GM12878 (cell line): ENCODE data around the gene FOXD1.

Experiments
- CTCF ChIP-seq, 3 experiments: IDR thresholded peaks in 2 of 3; conservative IDR thresholded peaks in 1 of 3; 2 replicates each; pipeline ENCODE4 v1.5.1; 2011; ENCODE audit warnings: low read depth in 3 of 3, low read length in 3 of 3, mild to moderate bottlenecking in 3 of 3, control low read depth in 2 of 3, moderate library complexity in 2 of 3, inconsistent platforms in 1 of 3, mixed read lengths in 1 of 3; ENCODE audit not compliant: control insufficient read depth in 2 of 3, insufficient read depth in 1 of 3; ENCODE audit errors: extremely low read depth in 1 of 3
- EGR1 ChIP-seq, 2 experiments: IDR thresholded peaks; 1 replicate in 1 of 2; 2 replicates in 1 of 2; pipeline ENCODE4 v1.6.1; 2011 to 2012; ENCODE audit warnings: low read depth in 2 of 2, low read length in 2 of 2, borderline replicate concordance in 1 of 2, mild to moderate bottlenecking in 1 of 2, moderate library complexity in 1 of 2
- EP300 ChIP-seq, 2 experiments: fragments of 150-350 bp in 1 of 2; IDR thresholded peaks; 2 replicates each; pipeline ENCODE4 v1.6.1; 2011 to 2012; ENCODE audit warnings: low read depth in 2 of 2, low read length in 2 of 2, borderline replicate concordance in 1 of 2, improper control_type of control experiment in 1 of 2, inconsistent platforms in 1 of 2; ENCODE audit not compliant: control insufficient read depth in 1 of 2
- FOXK2 ChIP-seq: fragments of 450-650 bp; IDR thresholded peaks from 2 replicates; pipeline ENCODE4 v1.6.1; 2017; ENCODE audit warnings: mild to moderate bottlenecking, moderate library complexity
- IKZF2 ChIP-seq, 2 experiments: fragments of 450-650 bp; IDR thresholded peaks; 2 replicates each; pipeline ENCODE4 v1.6.1; 2017; ENCODE audit warnings: mild to moderate bottlenecking in 2 of 2, moderate library complexity in 2 of 2
- JUND ChIP-seq: IDR thresholded peaks from 2 replicates; pipeline ENCODE4 v1.6.1; 2012; ENCODE audit warnings: low read depth, mild to moderate bottlenecking, low read length, improper control_type of control experiment, moderate library complexity
- MYC ChIP-seq: IDR thresholded peaks from 2 replicates; pipeline ENCODE4 v1.6.1; 2011; ENCODE audit warnings: mild to moderate bottlenecking, low read length, moderate library complexity, inconsistent platforms; ENCODE audit not compliant: insufficient read depth, insufficient replicate concordance, insufficient read length, severe bottlenecking
- PBX3 ChIP-seq: IDR thresholded peaks from 2 replicates; pipeline ENCODE4 v1.6.1; 2011; ENCODE audit warnings: mild to moderate bottlenecking, low read depth, low read length, moderate library complexity; ENCODE audit not compliant: insufficient replicate concordance
- POLR2A ChIP-seq: IDR thresholded peaks from 2 replicates; pipeline ENCODE4 v1.6.1; 2011; ENCODE audit warnings: low read depth, mild to moderate bottlenecking, low read length
- PRDM15 ChIP-seq: fragments of 450-650 bp; formaldehyde crosslinking; IDR thresholded peaks from 2 replicates; pipeline ENCODE4 v1.4.0; 2020; ENCODE audit warnings: mild to moderate bottlenecking, moderate library complexity
- RFX5 ChIP-seq: IDR thresholded peaks from 2 replicates; pipeline ENCODE4 v1.6.1; 2011; ENCODE audit warnings: low read depth, low read length, improper control_type of control experiment
- TAF1 ChIP-seq: IDR thresholded peaks from 2 replicates; pipeline ENCODE4 v1.6.1; 2011; ENCODE audit warnings: mild to moderate bottlenecking, low read depth, low read length, borderline replicate concordance
- TCF12 ChIP-seq: IDR thresholded peaks from 2 replicates; pipeline ENCODE4 v1.6.1; 2011; ENCODE audit warnings: low read depth, mild to moderate bottlenecking, low read length
- TCF7 ChIP-seq: IDR thresholded peaks from 2 replicates; pipeline ENCODE4 v1.6.1; 2014; ENCODE audit warnings: antibody characterized with exemption, borderline replicate concordance

- no peak for TF ChIP-seq PRDM15
- TF ChIP-seq EP300 (IDR thresholded peaks at IDR 0.05; ENCODE audit: borderline replicate concordance in 1 of 2, control insufficient read depth in 1 of 2, low read depth in 2 of 2, low read length in 2 of 2), result no peak
- no peak for TF ChIP-seq TAF1
- TF ChIP-seq MYC, result no peak
- TF ChIP-seq RFX5, result no peak
- no peak for TF ChIP-seq PBX3
- TF ChIP-seq POLR2A, result no peak
- no peak for TF ChIP-seq TCF7
- no peak for TF ChIP-seq CTCF (IDR thresholded peaks at IDR 0.05 in 2 of 3, conservative IDR thresholded peaks at IDR 0.05 in 1 of 3; ENCODE audit: control insufficient read depth in 2 of 3, extremely low read depth in 1 of 3, insufficient read depth in 1 of 3, low read depth in 3 of 3, low read length in 3 of 3)
- no peak for TF ChIP-seq IKZF2 (IDR thresholded peaks at IDR 0.05)
- TF ChIP-seq EGR1 (IDR thresholded peaks at IDR 0.05; ENCODE audit: borderline replicate concordance in 1 of 2, low read depth in 2 of 2, low read length in 2 of 2), result no peak
- TF ChIP-seq TCF12, result no peak
- no peak for TF ChIP-seq JUND
- no peak for TF ChIP-seq FOXK2
Measured at GRCh38 chr5:73450137-73450536, 1.6 kb upstream of the FOXD1 start.
